GM23248 (cell line): ENCODE data around the gene UCP1.

Source experiments
- EZH2 ChIP-seq: fragments of 200-600 bp; sonication (generic); IDR thresholded peaks from 2 replicates; pipeline ENCODE4 v1.6.1; 2018; ENCODE audit warnings: antibody characterized with exemption, mild to moderate bottlenecking; ENCODE audit not compliant: insufficient read depth, poor library complexity, severe bottlenecking
- EZH2phosphoT487 ChIP-seq: fragments of 200-600 bp; sonication (generic); IDR thresholded peaks from 2 replicates; pipeline ENCODE4 v1.6.1; 2018; ENCODE audit warnings: antibody characterized with exemption, moderate library complexity, mild to moderate bottlenecking, low read depth; ENCODE audit not compliant: insufficient read depth

DNA sequence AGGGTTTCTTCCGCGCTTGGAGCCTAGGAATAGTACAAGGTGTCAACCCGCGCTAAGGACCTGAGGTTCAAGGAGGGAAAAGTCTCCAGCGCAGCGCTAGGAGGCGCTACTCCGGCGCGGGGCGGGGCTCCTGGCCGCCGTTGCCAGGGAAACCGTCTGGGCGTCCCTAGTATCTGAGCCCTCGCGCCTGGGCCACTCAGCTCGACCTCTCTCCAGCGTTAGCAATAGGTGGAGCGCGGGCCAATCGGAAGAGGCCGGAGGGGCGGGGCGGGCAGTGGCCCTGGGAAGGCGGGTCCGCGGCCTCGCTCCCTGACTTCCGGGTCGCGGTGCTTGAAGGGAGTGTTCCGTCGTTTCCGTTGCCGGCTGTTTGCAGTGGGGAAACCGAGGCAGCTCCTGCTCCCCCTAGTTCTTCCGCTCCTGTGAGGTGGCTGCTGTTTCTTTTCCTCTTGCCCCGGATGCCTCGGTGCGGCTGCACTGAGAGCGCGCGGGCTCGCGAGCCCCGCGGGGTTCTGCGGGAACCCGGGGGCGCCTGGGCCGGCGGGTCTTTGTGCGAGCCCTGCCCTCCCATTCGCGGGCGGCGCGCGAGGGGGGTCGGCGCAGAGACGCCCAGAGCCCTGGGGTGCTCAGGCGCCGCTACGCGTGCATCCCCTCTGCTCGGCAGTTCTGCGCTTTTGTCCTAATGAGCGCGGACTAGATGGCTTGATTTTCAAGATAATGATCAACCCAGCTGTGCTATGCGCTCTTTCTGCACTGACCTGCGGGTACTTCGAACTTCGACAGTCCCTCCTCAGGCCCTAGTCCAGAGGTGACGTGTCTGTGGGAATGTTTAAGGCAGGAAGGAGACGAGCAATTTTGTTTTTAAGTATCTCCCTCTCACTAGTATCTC, 44.7 kb downstream of the UCP1 start, which contains the start of gene ELMOD2:
- TF ChIP-seq EZH2phosphoT487, result no peak
- no peak for TF ChIP-seq EZH2
